GM21390 (cell line): ENCODE data around the gene SYPL2.

ENCODE experiments used
- ATAC-seq: cut with Tn5 transposase; IDR thresholded peaks from one replicate; pipeline ENCODE4 v1.9.1; 2021; ENCODE audit not compliant: unreplicated experiment

SYPL2 gene

DNA sequence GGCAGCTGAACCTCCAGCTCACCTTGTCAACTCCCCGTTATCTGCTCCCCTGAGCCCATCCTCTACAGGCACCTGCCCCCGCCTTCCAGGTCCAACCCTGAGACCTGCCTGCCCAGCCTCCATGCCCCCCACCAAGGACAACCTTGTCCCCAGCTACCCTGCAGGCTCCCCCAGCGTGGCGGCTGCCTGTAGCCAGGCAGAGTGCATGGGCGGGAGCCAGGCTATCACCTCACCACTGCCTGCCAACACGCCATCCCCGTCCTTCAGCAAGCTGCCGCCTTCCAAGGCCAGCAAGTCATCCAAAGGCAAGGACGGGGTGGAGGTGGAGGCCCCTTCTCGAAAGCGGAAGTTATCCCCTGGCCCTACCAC is 24.6 kb downstream of the SYPL2 start:
- ATAC-seq, result no peak

- no peak for ATAC-seq
Observed at GRCh38 chr1:109491372-109491771, 25.0 kb downstream of the SYPL2 start.

DNA sequence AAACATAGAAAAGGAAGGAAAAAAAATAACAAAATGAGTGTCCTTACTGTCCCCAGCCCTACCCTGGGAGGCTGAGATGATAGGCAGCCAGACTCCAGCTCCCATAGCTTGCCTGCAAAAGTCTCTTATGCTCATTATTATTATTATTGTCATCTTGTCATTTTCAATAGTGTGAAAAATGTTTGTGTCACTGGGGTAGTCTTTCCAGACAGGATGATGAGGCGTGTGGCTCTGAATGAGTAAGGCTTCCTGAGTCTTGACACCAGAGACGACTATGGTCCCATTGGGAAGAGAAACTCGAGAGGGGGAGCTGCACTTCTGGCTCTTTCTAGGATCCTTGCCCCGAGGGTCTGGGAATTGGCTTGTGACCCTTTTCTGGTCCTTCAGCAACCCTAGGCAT is 26.4 kb downstream of the SYPL2 start:
- no peak for ATAC-seq

GRCh38 chr1:109493227-109493626 is 26.9 kb downstream of the SYPL2 start:
- ATAC-seq, result no peak

DNA sequence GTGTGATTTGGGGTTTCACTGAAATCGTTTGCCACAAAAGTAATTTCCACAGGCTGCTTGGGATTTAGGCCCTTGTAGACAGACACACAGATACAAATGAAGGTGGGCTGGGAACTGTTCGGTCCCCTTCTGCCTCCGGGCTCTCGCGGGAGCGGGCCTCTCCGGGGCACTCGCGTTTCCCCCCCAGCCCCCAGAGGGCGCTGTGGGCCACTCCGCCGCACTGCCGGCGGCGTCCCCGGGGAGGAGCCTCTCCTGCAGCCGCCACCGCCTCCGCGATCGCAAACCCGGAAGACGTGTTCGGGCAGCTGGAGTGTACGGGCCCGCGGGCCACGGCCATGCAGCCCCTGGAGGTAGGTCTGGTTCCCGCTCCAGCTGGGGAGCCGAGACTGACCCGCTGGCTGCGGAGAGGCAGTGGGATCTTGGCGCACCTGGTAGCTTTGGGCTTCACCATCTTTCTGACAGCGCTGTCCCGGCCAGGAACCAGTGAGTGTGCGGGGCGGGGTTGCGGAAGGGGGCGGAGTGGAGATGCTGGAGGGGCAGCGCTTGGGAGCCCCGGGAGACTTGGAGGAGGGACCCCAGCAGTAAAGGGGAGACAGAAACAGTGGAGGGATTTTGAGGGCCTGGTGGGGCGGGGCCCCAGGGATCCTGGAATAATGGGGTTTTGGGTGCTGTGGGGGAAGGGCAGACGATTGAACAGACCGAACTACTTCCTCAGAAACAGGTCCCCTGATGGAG is 27.6 kb downstream of the SYPL2 start, which contains the start of gene CYB561D1:
Gene CYB561D1, plus strand, starts transcription at position 290 of the 735 bp plus-strand sequence. Its CDS starts 46 bp downstream, at position 336.
- ATAC-seq, result peak; percentile 81

DNA sequence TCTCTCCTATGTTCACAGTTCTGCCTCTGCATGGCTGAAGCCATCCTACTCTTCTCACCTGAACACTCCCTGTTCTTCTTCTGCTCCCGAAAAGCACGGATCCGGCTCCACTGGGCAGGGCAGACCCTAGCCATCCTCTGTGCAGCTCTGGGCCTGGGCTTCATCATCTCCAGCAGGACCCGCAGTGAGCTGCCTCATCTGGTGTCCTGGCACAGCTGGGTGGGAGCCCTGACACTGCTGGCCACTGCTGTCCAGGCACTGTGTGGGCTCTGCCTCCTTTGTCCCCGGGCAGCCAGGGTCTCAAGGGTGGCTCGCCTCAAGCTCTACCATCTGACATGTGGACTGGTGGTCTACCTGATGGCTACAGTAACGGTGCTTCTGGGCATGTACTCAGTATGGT is 29.4 kb downstream of the SYPL2 start:
- no peak for ATAC-seq

- no peak for ATAC-seq
Observed at GRCh38 chr1:109497449-109498160, 31.3 kb downstream of the SYPL2 start.

DNA sequence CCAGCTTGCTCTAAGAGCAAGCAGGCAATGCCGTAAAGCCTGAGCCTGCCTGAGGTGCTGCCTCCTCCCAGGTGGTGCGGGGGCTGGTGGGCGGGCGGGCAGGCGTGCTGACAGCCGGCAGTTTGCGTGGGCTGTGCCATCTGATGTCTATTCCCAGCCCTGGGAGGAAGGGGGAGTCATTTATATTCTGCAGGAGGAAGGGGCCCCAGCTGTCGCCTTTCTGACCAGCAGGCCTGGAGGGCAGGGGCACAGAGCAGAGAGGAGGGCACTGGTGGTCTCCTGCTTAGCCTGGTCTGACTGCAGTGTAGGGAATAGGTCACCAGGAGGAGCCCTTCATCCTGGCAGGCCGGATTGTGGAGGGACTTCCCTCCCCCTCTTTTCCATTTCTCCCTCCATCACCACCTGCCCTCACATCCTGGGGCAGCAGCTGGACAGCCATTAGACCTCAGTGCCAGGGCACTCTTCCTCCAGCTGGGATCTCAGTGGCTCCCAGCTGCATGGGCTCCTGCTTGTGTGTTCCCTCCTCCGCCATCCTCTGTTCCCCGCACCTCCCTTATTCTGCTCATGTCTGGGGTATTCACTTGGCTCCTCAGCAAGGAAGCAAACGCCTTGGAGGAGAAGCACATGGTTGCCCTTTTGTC is 31.9 kb downstream of the SYPL2 start:
- no peak for ATAC-seq

DNA sequence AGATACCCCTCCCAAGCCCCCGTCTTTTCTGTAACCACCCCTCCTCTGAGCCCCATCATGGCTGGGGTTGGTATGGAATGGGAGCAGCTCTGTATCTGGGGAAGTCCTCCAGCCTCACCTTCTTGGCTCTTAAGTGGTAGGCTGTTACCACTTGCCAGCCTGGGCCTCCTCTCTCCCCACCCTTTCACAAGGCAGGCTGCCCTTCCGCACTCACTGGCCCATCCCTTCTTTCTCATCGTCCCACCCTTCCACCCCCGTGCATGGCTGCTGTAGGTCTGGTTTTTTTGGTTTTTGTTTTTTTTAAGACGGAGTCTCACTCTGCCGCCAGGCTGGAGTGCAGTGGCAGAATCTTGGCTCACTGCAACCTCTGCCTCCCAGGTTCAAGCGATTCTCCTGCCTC is 32.7 kb downstream of the SYPL2 start:
- no peak for ATAC-seq

DNA sequence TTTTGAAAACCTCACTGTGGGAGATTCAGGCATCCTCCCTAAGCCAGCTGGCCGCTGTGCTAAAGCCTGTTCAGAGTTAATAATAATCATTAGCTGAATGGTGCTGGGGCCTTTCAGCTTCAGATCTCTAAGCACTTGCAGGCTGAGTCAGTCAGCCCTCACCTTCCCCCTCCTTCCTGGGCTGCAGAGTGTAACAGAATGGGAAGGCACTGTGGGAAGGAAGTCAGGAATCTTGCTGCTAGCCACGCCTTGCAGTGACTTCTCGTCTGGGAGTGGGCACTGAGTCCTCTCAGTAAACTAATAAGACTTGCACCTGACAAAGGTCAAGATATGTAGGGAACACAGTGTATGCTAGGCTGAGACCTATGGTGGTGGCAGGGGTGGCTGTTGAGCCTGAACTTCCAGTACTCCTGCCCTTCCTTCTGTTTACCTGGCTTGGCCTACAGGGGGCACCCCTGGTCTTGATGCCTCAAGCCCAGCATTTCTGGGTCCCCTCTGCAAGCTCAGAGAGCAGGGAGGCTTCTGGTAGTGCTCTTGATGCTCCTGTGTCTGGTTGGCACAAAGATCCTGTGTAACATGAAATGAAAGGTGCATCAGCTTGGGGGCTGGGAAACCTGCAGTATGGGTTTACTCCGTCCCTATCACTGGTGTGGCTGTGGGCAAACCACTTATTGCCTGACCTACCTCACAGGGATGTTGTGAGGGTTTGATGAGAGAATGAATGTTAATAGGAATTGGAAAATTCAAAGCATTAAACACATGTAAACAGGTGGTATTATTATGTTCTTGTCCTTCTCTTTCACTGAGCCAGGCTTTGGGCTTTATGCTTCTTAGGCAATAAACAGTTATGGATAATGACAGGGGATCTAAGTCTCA is 33.6 kb downstream of the SYPL2 start:
- no peak for ATAC-seq

GRCh38 chr1:109500941-109501381 is 34.6 kb downstream of the SYPL2 start:
- ATAC-seq, result no peak

GRCh38 chr1:109501644-109502363 is 35.5 kb downstream of the SYPL2 start:
- no peak for ATAC-seq

DNA sequence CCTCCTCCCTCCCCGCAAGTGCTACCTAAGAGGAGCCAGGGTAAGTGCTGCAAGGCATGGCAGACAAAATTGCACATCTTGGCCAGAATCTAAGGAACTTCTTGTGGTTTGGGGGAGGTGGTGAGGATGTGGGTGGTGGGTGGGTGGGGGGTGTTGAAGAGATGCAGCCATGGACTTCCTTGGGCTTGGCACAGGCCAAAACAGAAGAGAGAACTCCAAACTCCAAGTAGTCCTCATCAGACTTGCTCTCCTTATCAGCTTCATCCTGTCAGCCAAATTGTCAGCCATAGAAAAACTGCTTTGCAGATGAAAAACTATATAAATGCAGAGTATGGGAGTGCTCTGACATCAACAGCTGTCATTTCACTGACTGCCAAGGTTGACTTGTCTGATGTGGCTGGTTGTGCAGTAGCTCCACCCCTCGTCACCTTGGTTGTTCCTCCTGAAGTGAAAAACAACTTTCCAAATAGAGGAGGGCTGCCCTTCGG is 36.1 kb downstream of the SYPL2 start:
- no peak for ATAC-seq

DNA sequence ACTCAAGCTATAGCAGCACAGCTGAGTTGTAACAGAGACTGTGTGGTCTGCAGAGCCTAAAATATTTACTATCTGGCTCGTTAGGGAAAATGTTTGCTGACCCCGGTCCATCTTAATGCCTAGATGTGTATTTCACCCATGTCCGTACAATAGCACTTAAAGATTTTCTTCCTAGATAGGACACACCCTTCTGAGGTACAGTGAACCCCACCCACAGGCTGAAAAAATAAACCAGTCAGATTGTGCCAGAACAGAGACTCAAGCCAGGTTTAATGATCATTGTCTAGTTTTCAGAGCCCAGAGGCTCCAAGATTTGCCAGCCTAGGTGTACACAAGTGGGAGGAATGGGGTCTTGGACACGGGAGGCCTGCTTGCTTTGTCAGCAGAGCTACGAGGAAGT is 37.6 kb downstream of the SYPL2 start:
- no peak for ATAC-seq

- ATAC-seq, result no peak
Observed at GRCh38 chr1:109504974-109505373, 38.6 kb downstream of the SYPL2 start.

- ATAC-seq, result no peak
Observed at GRCh38 chr1:109508001-109508872, 41.9 kb downstream of the SYPL2 start.

DNA sequence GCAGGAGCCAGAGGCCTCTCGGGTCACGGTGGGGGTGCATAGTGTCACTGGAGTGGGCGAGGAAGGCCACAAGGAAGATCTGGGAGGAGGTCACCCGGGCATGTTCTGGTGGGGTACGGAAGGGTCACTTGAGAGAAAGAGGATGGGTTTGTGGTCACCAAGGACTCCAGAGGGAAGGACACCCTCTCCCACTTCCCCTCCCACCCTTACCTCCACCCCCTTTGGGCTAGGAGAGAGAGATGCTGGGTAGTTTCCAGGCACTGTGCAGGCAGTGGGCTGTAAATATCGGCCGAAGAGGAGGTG is 42.5 kb downstream of the SYPL2 start:
- ATAC-seq, result no peak

DNA sequence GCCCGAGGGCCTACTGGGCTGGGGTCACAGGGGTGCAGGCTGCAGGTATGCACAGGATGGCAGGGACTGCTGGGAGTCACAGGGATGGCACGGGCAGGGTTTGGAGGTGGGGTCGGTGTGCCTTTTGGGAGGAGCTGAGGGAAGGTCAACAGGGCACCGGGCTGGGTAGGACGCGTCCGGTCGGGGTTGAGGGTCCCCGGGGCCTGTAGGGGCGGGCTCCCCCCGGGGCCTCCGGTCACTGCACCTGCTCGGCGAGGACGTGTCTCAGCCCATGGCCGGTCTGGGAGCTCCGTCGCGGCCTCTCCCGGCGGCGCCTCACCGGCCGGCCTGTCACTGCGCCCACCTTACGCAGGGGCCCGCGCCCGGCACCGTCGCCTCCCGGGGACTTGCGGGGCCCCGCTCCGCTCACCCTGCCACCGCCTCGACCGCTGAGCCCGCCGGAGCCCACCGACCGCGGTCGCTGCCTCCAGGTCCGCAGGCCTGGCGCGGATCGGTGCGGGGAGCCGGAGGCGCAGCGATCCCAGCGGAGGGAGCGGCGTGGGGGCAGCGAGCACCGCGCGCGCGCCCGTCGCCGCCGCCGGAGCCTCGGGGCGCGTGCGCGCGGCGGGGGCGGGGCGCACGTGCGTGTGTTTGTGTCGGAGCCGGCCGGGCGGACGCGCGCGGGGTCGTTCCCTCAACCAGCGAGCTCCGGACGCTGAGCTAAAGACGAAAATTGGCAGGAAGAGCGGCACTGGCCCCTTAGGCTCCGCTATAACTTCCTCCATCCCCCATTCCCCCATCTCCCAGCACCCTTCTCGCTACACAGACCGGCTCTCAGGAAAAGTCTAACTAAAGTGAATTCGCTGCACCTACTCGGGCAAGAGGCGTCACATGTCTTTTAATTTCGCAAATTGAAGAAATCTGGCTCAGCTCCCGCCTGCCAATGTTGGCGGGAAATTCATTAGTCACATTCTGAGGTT is 43.1 kb downstream of the SYPL2 start, which contains the start of gene AMIGO1:
Gene AMIGO1, minus strand, starts transcription at position 552 of the 959 bp plus-strand sequence. CDS start 815 bp downstream, outside the sequence.
- peak; percentile 59 for ATAC-seq
